Measurements from ENCODE around the gene HDAC7.

GRCh38 chr12:47820631-47821345, 1.1 kb upstream of the HDAC7 start:
- TF ChIP-seq TAF1 (IDR thresholded peaks at IDR 0.05; ENCODE audit: low read depth, low read length) (no peak), POLR2AphosphoS5 (IDR thresholded peaks at IDR 0.05; ENCODE audit: low read depth, low read length) (no peak), POLR2A (IDR thresholded peaks at IDR 0.05; ENCODE audit: low read depth, low read length) (no peak)
